ENCODE measurements around the gene NCR2. TPM values are rescaled to one million over a fixed set of nuclear protein-coding genes. Genes with fewer than 3 reads are reported as not detected.
"Not testable (repeated sequence)": the region's sequence is repeated elsewhere in the genome, so short reads cannot be mapped to it uniquely, and the experiment has no call there.

NCR2 gene
- total and polyA plus RNA-seq, 7 donors, result not detected

GRCh38 chr6:41289815-41290214, 45.6 kb upstream of the NCR2 start:
- TF ChIP-seq CTCF (IDR thresholded peaks at IDR 0.05), result no peak
- intact Hi-C loops (cut with DNase I), result no loop called here
- Histone ChIP-seq H3K4me3 (no peak overlapping the region), H3K9me3 (no peaks in the 10 kb centered on the region), H3K36me3 (ENCODE audit: insufficient read depth in 1 of 2, low read depth in 1 of 2) (no peaks in the 10 kb centered on the region), H3K27ac (no peak overlapping the region), H3K4me1 (no peaks in the 10 kb centered on the region), H3K27me3 (ENCODE audit: insufficient read depth in 3 of 3, low read length in 2 of 3) (no peaks in the 10 kb centered on the region)
- ATAC-seq (no peak), DNase-seq (no peak)
- 81 to 84% (median 83%) methylated on average over 4 of the region's 4 CpGs for WGBS, 3 donors

DNA sequence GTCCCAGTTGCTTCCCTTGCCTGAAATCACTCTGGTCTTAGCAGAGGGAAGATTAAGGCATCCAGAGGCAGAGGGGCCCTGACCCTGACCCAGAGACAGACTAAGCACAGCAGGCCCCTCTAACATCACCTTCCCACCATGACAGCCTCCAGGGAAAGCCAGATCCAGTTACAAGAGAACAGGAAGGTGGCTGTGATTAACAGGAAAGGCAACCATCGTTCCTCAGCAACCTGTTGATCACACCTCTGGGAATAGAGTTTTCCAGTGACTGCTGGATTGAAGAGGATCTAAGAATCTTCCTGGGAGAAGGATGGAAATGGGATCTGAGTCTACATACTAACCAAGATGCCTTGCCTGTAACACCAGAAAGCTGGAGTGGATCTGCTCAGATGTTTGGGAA, 43.7 kb upstream of the NCR2 start:
- intact Hi-C loops (cut with DNase I), result no loop called here
- Histone ChIP-seq H3K4me1 (no peaks in the 10 kb centered on the region), H3K27me3 (ENCODE audit: insufficient read depth in 3 of 3, low read length in 2 of 3) (no peaks in the 10 kb centered on the region), H3K36me3 (ENCODE audit: insufficient read depth in 1 of 2, low read depth in 1 of 2) (no peaks in the 10 kb centered on the region), H3K4me3 (no peak overlapping the region), H3K27ac (no peak overlapping the region), H3K9me3 (no peaks in the 10 kb centered on the region)
- TF ChIP-seq CTCF (IDR thresholded peaks at IDR 0.05), result no peak
- no peak for DNase-seq
- ATAC-seq, result no peak
- 15 to 19% (median 18%) methylated on average over 1 of the region's 1 CpG for WGBS, 3 donors

DNA sequence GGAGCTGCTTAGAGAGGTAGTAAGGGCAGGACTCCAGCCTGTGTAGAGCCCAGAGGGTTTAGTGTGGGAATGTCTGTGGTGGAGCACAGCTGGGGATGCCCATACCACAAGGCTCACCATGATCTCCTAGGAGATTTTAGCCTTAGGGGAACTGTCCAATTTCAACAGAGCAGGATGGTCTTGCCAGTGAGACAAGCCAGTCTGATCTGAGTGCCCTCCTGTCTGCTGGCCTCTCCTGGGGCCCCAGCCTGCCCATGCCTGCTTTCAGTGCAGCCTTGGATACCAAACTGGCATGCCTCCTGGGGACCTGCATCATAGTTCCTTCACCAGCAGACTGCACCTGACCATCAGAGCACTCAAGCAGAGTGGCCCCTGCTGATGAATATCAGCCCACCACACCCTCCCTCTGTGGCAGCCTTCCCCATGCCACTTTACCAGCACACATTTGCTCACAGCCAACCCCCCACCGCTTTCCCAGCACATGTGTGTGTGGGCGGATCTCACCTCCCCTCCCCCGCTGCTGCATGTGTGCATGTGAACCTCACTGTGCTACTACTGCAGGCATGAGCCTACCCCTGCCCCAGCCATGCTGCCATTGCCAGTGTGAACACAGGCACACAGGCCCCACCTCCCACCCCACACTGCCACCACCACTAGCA, 41.1 kb upstream of the NCR2 start:
- Histone ChIP-seq H3K27me3 (ENCODE audit: insufficient read depth in 3 of 3, low read length in 2 of 3) (peaks cover 0 to 7% (median 0%) of the 10 kb centered on the region in 3 donors), H3K27ac (no peak overlapping the region), H3K4me3 (no peak overlapping the region), H3K4me1 (no peaks in the 10 kb centered on the region), H3K36me3 (ENCODE audit: insufficient read depth in 1 of 2, low read depth in 1 of 2) (no peaks in the 10 kb centered on the region), H3K9me3 (no peaks in the 10 kb centered on the region)
- intact Hi-C loops (cut with DNase I), result no loop called here
- WGBS, 3 donors, result 74 to 85% (median 82%) methylated on average over 3 of the region's 3 CpGs
- ATAC-seq (no peak), DNase-seq (no peak)
- TF ChIP-seq CTCF (IDR thresholded peaks at IDR 0.05), result no peak

DNA sequence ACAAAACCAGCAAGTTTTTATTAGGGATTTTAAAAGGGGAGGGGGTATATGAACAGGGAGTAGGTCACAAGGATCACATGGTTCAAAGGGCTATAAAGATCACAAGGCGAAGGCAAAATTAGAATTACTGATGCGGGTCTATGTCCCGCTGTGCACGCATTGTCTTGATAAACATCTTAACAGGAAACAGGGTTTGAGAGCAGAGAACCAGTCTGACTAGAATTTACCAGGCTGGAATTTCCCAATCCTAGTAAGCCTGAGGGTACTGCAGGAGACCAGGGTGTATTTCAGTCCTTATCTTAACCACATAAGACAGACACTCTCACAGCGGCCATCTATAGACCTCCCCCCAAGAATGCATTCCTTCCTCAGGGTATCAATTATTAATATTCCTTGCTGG, 38.2 kb upstream of the NCR2 start:
- H3K9me3 ChIP-seq; H3K27ac ChIP-seq; H3K4me3 ChIP-seq; H3K36me3 ChIP-seq (ENCODE audit: insufficient read depth in 1 of 2, low read depth in 1 of 2); ATAC-seq; H3K4me1 ChIP-seq; intact Hi-C loops (cut with DNase I); DNase-seq: not testable (repeated sequence)
- WGBS, 3 donors, result 84 to 87% (median 85%) methylated on average over 5 of the region's 5 CpGs
- peaks cover 0 to 11% (median 0%) of the 10 kb centered on the region in 3 donors for H3K27me3 ChIP-seq (ENCODE audit: insufficient read depth in 3 of 3, low read length in 2 of 3)

GRCh38 chr6:41298785-41299502, 36.5 kb upstream of the NCR2 start:
- H3K27me3 ChIP-seq (ENCODE audit: insufficient read depth in 3 of 3, low read length in 2 of 3), result peaks cover 0 to 11% (median 0%) of the 10 kb centered on the region in 3 donors
- intact Hi-C loops (cut with DNase I), result no loop called here
- DNase-seq, result no peak
- H3K9me3 ChIP-seq, result peaks cover 5% of the 10 kb centered on the region
- H3K4me3 ChIP-seq, result no peak overlapping the region
- H3K4me1 ChIP-seq, result no peaks in the 10 kb centered on the region
- no peak for ATAC-seq
- 48 to 60% (median 57%) methylated on average over 3 of the region's 3 CpGs for WGBS, 3 donors
- TF ChIP-seq CTCF (IDR thresholded peaks at IDR 0.05), result no peak
- no peak overlapping the region for H3K27ac ChIP-seq
- H3K36me3 ChIP-seq (ENCODE audit: insufficient read depth in 1 of 2, low read depth in 1 of 2), result no peaks in the 10 kb centered on the region
